Activated T-cell treated with anti-CD3 and anti-CD28 coated beads for 1 hour (primary cell): Measurements from ENCODE around the gene POTEM.
"Not testable (repeated sequence)": the region's sequence is repeated elsewhere in the genome, so short reads cannot be mapped to it uniquely, and the experiment has no call there.

Experiments used
- DNase-seq: peaks from one replicate; pipeline ENCODE4 v3.0.0-alpha.2; 2020; ENCODE audit warnings: low read depth

Gene POTEM

GRCh38 chr14:18967134-18967533 is at the start of gene POTEM:
Gene POTEM, plus strand, starts transcription at chr14:18967434. Its CDS starts 52 bp downstream, at chr14:18967486.
- DNase-seq: not testable (repeated sequence)

GRCh38 chr14:18918345-18918744 is 48.9 kb upstream of the POTEM start:
- DNase-seq: not testable (repeated sequence)

- not testable (repeated sequence) for DNase-seq
Measured at GRCh38 chr14:18920052-18920451, 47.2 kb upstream of the POTEM start.

- not testable (repeated sequence) for DNase-seq
Measured at GRCh38 chr14:18921055-18921701, 46.1 kb upstream of the POTEM start.

GRCh38 chr14:18936848-18937247 is 30.4 kb upstream of the POTEM start:
- not testable (repeated sequence) for DNase-seq

GRCh38 chr14:18938733-18939132 is 28.5 kb upstream of the POTEM start:
- DNase-seq: not testable (repeated sequence)

GRCh38 chr14:18949939-18950338 is 17.3 kb upstream of the POTEM start:
- not testable (repeated sequence) for DNase-seq

GRCh38 chr14:18953085-18953484 is 14.1 kb upstream of the POTEM start:
- not testable (repeated sequence) for DNase-seq

GRCh38 chr14:18955816-18956215 is 11.4 kb upstream of the POTEM start:
- DNase-seq: not testable (repeated sequence)

- DNase-seq: not testable (repeated sequence)
Measured at GRCh38 chr14:18961576-18961975, 5.7 kb upstream of the POTEM start.

GRCh38 chr14:18962143-18962542 is 5.1 kb upstream of the POTEM start:
- not testable (repeated sequence) for DNase-seq

- DNase-seq: not testable (repeated sequence)
Measured at GRCh38 chr14:18963276-18963675, 4.0 kb upstream of the POTEM start.

GRCh38 chr14:18964878-18965277 is 2.4 kb upstream of the POTEM start:
- not testable (repeated sequence) for DNase-seq

- not testable (repeated sequence) for DNase-seq
Measured at GRCh38 chr14:19002566-19002965, 35.3 kb downstream of the POTEM start.

- DNase-seq: not testable (repeated sequence)
Measured at GRCh38 chr14:19006490-19006889, 39.3 kb downstream of the POTEM start.

- DNase-seq: not testable (repeated sequence)
Measured at GRCh38 chr14:19007678-19008077, 40.4 kb downstream of the POTEM start.

- not testable (repeated sequence) for DNase-seq
Measured at GRCh38 chr14:19011029-19011428, 43.8 kb downstream of the POTEM start.

GRCh38 chr14:19011703-19012102 is 44.5 kb downstream of the POTEM start:
- not testable (repeated sequence) for DNase-seq

GRCh38 chr14:19015185-19015584 is 48.0 kb downstream of the POTEM start:
- not testable (repeated sequence) for DNase-seq

- DNase-seq: not testable (repeated sequence)
Measured at GRCh38 chr14:19025080-19025589, 57.9 kb downstream of the POTEM start.

GRCh38 chr14:19026649-19027351 is 59.6 kb downstream of the POTEM start:
- DNase-seq: not testable (repeated sequence)

- not testable (repeated sequence) for DNase-seq
Measured at GRCh38 chr14:19027895-19028294, 60.7 kb downstream of the POTEM start.

- DNase-seq: not testable (repeated sequence)
Measured at GRCh38 chr14:19036811-19037382, 69.7 kb downstream of the POTEM start.
